Heart left ventricle (tissue), 16 donors: ENCODE measurements around the gene NRCAM. TPM values are rescaled to one million over a fixed set of nuclear protein-coding genes. Genes with fewer than 3 reads are reported as not detected.

ENCODE experiments used
- ATAC-seq, 4 donors: fragments of 200-7000 bp; cut with Tn5 transposase; one replicate each; pipeline ENCODE4 v1.9.1; 2020 to 2022; ENCODE audit warnings: moderate library complexity in 4 of 4, mild to moderate bottlenecking in 3 of 4, moderate number of reproducible peaks in 1 of 4
- DNase-seq, 5 donors: peaks; one replicate each; pipeline ENCODE4 v3.0.0-alpha.2; 2020
- H3K27ac ChIP-seq, 12 donors: fragments of 200-600 bp; sonication (generic) in 4 of 12; one replicate each; pipeline versions ENCODE4 v1.5.0 to v1.8.0; 2016 to 2022; ENCODE audit warnings: mild to moderate bottlenecking in 2 of 12
- H3K27me3 ChIP-seq, 9 donors: fragments of 200-600 bp; sonication (generic) in 2 of 9; one replicate each; pipeline versions ENCODE4 v1.5.1 to v1.8.0; 2016 to 2022; ENCODE audit warnings: mild to moderate bottlenecking in 3 of 9
- H3K36me3 ChIP-seq, 9 donors: fragments of 200-600 bp; sonication (generic) in 2 of 9; one replicate each; pipeline versions ENCODE4 v1.5.0 to v1.8.0; 2018 to 2022; ENCODE audit warnings: mild to moderate bottlenecking in 2 of 9
- H3K4me1 ChIP-seq, 12 donors: fragments of 200-600 bp; sonication (generic) in 4 of 12; one replicate each; pipeline versions ENCODE4 v1.5.0 to v1.8.0; 2016 to 2022; ENCODE audit warnings: mild to moderate bottlenecking in 3 of 12
- H3K4me3 ChIP-seq, 12 donors: fragments of 200-600 bp; sonication (generic) in 4 of 12; one replicate each; pipeline versions ENCODE4 v1.5.0 to v1.8.0; 2017 to 2022; ENCODE audit warnings: mild to moderate bottlenecking in 9 of 12, moderate library complexity in 4 of 12
- H3K9me3 ChIP-seq, 12 donors: fragments of 200-600 bp; sonication (generic) in 4 of 12; one replicate each; pipeline versions ENCODE4 v1.5.0 to v1.8.0; 2016 to 2022; ENCODE audit warnings: mild to moderate bottlenecking in 1 of 12
- POLR2A ChIP-seq, 2 donors: fragments of 450-650 bp; IDR thresholded peaks; one replicate each; pipeline ENCODE4 v1.6.1; 2017; ENCODE audit warnings: antibody characterized with exemption in 2 of 2, mild to moderate bottlenecking in 2 of 2, moderate library complexity in 2 of 2
- WGBS, 4 donors: extraction: QIAGEN DNeasy Blood & Tissue Kit in 2 of 4; methylation state at CpG; one replicate each; pipeline versions ENCODE4 v1.1.5 to v1.1.7; 2013 to 2018; 5-methylcytosine and 5-hydroxymethylcytosine counted together
- intact Hi-C, 10 donors: fragments of 100-400 bp; cut with DNase I; formaldehyde crosslinking; loops; one replicate each; pipeline versions ENCODE4 v1.11.1 to v1.14.2; 2022
- polyA plus RNA-seq, 2 donors: library from polyadenylated mRNA; stranded (reverse); fragments of 200-250 nt; gene quantifications; one replicate each; pipeline ENCODE4 v1.2.3, GENCODE V29; 2013
- total RNA-seq, 9 donors: library from RNA; depleted of rRNA in 2 of 9; stranded (reverse); fragments of >200 nt in 2 of 9; fragmentation: NEBNext Ultra II Directional in 3 of 9; extraction: Animal tissue kit (Norgen Biotek cat#: 25700) in 3 of 9; gene quantifications; one replicate each; pipeline versions ENCODE4 v1.1.0 to v1.2.4, GENCODE V29; 2016 to 2023
- TF ChIP-seq, protein P1 (sequence below), 12 donors: fragments of 200-600 bp; sonication (generic) in 4 of 12; IDR thresholded peaks; one replicate each; pipeline versions ENCODE4 v1.5.0 to v1.8.0; 2018 to 2022; ENCODE audit warnings: antibody characterized with exemption in 12 of 12, mild to moderate bottlenecking in 5 of 12
- donor health status: ischemic (EF 13 %, LVEDD 7.1; RV severe dilation, severe dysfunction).
- donor health status: healthy with polysubstance abuse.
- donor health status: DM: no; HTN: yes; CAD: no.
- donor health status: DM: no; HTN: no; CAD: no.
- donor health status: ischemic (EF 25% LVEDD 6.9; RV normal size, moderate dysfunction).
- donor health status: ischemic (EF 25% LVEDD 5.7; RV mildly dilated, moderate dysfunction).
- donor health status: healthy.
- donor health status: DM: yes; HTN: yes; CAD: no.
- donor health status: ischemic (EF 35%, LVEDD 5.7; RV mildly dilated, moderate dysfunction).
- donor health status: nonischemic (EF 11% LVEDD 7.7; RV severe dilation, severe dysfunction).
- donor health status: DM: yes; HTN: yes; CAD: no.
- donor health status: PGD.
- donor health status: ischemic (EF 29% LVEDD 5.4; RV normal size, mild dysfunction).
- donor health status: nonischemic (EF 23%, LVEDD 6.1; RV moderate dilation, normal function).

Gene NRCAM
- total and polyA plus RNA-seq, 11 donors: 0.07 to 2.5 (median 0.36) TPM

GRCh38 chr7:108201766-108202165 is 254.5 kb downstream of the NRCAM start:
- no peak for DNase-seq
- no peaks in the 10 kb centered on the region for H3K9me3 ChIP-seq
- peaks cover 0 to 12% (median 0%) of the 10 kb centered on the region in 9 donors for H3K27me3 ChIP-seq
- H3K4me1 ChIP-seq: no peaks in the 10 kb centered on the region
- H3K36me3 ChIP-seq: no peaks in the 10 kb centered on the region
- intact Hi-C loops: no loop called here
- ATAC-seq: no peak
- no peak for TF ChIP-seq POLR2A (IDR thresholded peaks at IDR 0.05)
- TF ChIP-seq, protein P1, sequence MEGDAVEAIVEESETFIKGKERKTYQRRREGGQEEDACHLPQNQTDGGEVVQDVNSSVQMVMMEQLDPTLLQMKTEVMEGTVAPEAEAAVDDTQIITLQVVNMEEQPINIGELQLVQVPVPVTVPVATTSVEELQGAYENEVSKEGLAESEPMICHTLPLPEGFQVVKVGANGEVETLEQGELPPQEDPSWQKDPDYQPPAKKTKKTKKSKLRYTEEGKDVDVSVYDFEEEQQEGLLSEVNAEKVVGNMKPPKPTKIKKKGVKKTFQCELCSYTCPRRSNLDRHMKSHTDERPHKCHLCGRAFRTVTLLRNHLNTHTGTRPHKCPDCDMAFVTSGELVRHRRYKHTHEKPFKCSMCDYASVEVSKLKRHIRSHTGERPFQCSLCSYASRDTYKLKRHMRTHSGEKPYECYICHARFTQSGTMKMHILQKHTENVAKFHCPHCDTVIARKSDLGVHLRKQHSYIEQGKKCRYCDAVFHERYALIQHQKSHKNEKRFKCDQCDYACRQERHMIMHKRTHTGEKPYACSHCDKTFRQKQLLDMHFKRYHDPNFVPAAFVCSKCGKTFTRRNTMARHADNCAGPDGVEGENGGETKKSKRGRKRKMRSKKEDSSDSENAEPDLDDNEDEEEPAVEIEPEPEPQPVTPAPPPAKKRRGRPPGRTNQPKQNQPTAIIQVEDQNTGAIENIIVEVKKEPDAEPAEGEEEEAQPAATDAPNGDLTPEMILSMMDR (IDR thresholded peaks at IDR 0.05): no peak
- H3K27ac ChIP-seq: no peak overlapping the region
- no peak overlapping the region for H3K4me3 ChIP-seq
- WGBS, 4 donors: 69 to 80% (median 78%) methylated on average over 2 of the region's 2 CpGs

- ATAC-seq (no peak), DNase-seq (no peak)
- H3K4me1 ChIP-seq: no peaks in the 10 kb centered on the region
- no peak overlapping the region for H3K4me3 ChIP-seq
- H3K9me3 ChIP-seq: no peaks in the 10 kb centered on the region
- H3K36me3 ChIP-seq: no peaks in the 10 kb centered on the region
- H3K27me3 ChIP-seq: peaks cover 0 to 12% (median 0%) of the 10 kb centered on the region in 9 donors
- no peak for TF ChIP-seq POLR2A (IDR thresholded peaks at IDR 0.05)
- TF ChIP-seq, protein P1 (IDR thresholded peaks at IDR 0.05): no peak
- no peak overlapping the region for H3K27ac ChIP-seq
- intact Hi-C loops: no loop called here
- WGBS, 4 donors: 92 to 100% (median 98%) methylated on average over 1 of the region's 1 CpG
Observed at GRCh38 chr7:108200326-108200725, 255.9 kb downstream of the NRCAM start.

- no peaks in the 10 kb centered on the region for H3K9me3 ChIP-seq
- H3K4me1 ChIP-seq: no peaks in the 10 kb centered on the region
- WGBS, 4 donors: 85 to 93% (median 91%) methylated on average over 3 of the region's 3 CpGs
- no peaks in the 10 kb centered on the region for H3K36me3 ChIP-seq
- ATAC-seq (no peak), DNase-seq (no peak)
- no peak overlapping the region for H3K27ac ChIP-seq
- no peak for TF ChIP-seq POLR2A (IDR thresholded peaks at IDR 0.05)
- TF ChIP-seq, protein P1 (IDR thresholded peaks at IDR 0.05): no peak
- H3K4me3 ChIP-seq: no peak overlapping the region
- intact Hi-C loops: no loop called here
- H3K27me3 ChIP-seq: peaks cover 0 to 5% (median 0%) of the 10 kb centered on the region in 9 donors
Observed at GRCh38 chr7:108197371-108198091, 258.7 kb downstream of the NRCAM start.

DNA sequence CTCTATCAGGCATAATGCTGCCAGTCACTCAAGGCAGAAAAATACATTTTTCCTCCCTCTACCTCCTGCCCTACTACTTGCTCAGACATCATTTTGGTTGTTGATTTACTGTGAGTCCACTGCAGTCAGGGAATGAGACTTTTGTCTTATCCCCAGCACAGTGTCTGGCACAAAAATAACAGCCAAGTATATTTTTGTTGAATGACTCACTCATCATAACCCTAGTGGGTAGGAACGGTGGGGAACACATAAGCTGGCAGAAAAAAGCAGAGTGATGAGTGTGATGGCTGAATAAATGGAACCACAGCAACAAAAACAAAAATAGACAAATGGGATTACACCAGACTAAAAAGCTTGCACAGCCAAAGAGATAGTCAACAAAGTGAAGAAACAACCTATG is 260.2 kb downstream of the NRCAM start:
- DNase-seq: no peak
- intact Hi-C loops: no loop called here
- Histone ChIP-seq H3K4me3 (no peak overlapping the region), H3K27me3 (peaks cover 0 to 5% (median 0%) of the 10 kb centered on the region in 9 donors), H3K4me1 (no peaks in the 10 kb centered on the region), H3K27ac (no peak overlapping the region), H3K9me3 (no peaks in the 10 kb centered on the region), H3K36me3 (no peaks in the 10 kb centered on the region)
- WGBS, 4 donors: 24 to 39% (median 33%) methylated on average over 1 of the region's 1 CpG
- TF ChIP-seq, protein P1 (IDR thresholded peaks at IDR 0.05): no peak
- no peak for TF ChIP-seq POLR2A (IDR thresholded peaks at IDR 0.05)
- no peak for ATAC-seq
